Ovary (tissue), 3 donors: ENCODE results near the gene CREB3L1.

Experiments
- EP300 ChIP-seq: sonication (generic); formaldehyde crosslinking; IDR thresholded peaks from one replicate; pipeline ENCODE4 v1.6.1; 2017; ENCODE audit warnings: antibody characterized with exemption
- POLR2A ChIP-seq: fragments of 450-650 bp; IDR thresholded peaks from one replicate; pipeline ENCODE4 v1.6.1; 2017; ENCODE audit warnings: antibody characterized with exemption, mild to moderate bottlenecking, moderate library complexity
- TF ChIP-seq, protein P1 (sequence below), 3 donors: fragments of 450-650 bp in 2 of 3; fragments of 200-600 bp in 1 of 3; IDR thresholded peaks; one replicate each; pipeline versions ENCODE4 v1.5.1 to v1.8.0; 2016 to 2022; ENCODE audit warnings: antibody characterized with exemption in 3 of 3, mild to moderate bottlenecking in 1 of 3
- donor health status: DM: no; HTN: no; CAD: no.

DNA sequence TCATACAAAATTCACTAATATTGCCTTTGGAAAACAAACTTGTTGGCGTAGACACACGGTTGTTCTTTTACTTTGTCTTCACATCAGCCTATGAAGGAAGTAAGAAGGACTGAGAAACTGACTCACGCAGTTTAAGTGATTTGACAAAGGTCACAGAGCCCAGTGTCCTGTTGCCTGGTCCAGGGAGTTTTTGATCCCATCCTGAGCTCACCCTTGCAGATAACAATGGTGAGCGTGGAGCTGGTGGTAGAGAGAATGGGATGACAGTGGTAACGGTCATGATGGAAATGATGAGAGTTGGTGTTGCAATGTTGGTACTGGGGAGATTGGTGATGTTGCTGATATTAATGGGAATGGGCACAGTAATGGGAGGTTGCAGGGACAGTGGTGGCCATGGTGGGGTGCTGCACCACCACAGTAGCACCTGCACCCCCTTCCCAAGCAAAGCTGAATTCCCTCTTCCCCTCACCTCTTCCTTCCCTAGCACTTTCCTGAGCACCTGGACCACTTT is 22.0 kb downstream of the CREB3L1 start:
- TF ChIP-seq, protein P1, sequence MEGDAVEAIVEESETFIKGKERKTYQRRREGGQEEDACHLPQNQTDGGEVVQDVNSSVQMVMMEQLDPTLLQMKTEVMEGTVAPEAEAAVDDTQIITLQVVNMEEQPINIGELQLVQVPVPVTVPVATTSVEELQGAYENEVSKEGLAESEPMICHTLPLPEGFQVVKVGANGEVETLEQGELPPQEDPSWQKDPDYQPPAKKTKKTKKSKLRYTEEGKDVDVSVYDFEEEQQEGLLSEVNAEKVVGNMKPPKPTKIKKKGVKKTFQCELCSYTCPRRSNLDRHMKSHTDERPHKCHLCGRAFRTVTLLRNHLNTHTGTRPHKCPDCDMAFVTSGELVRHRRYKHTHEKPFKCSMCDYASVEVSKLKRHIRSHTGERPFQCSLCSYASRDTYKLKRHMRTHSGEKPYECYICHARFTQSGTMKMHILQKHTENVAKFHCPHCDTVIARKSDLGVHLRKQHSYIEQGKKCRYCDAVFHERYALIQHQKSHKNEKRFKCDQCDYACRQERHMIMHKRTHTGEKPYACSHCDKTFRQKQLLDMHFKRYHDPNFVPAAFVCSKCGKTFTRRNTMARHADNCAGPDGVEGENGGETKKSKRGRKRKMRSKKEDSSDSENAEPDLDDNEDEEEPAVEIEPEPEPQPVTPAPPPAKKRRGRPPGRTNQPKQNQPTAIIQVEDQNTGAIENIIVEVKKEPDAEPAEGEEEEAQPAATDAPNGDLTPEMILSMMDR (IDR thresholded peaks at IDR 0.05): no peak
- TF ChIP-seq POLR2A (no peak), EP300 (no peak)
